Activated CD8-positive, alpha-beta memory T cell treated with anti-CD3 and anti-CD28 coated beads, Interleukin-2, amount 50 U/mL, for 24 hours (primary cell): Measurements from ENCODE around the gene NR2F2.

Source experiments
- DNase-seq: peaks from one replicate; pipeline ENCODE4 v3.0.0-alpha.2; 2020; ENCODE audit errors: extremely low read depth

The NR2F2 gene

DNA sequence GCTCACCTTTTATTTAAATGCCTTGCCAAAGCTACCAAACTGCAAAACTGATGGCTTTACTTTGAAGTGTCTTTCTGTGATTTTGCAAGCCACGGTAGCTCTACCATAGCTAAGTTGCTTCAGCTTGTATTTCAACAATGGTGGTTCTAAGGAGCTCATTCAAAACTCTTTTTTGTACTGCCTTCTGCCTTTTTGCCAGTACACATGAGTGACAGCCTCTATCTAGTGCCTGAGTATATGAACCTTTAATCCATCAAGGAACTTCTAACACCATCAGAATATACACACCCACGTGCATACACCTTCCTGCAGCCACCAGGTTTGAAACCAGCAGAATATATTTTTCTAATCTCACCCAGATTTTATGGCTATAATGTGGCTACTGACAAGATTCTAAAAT lies 10.4 kb upstream of the NR2F2 start:
- no peak for DNase-seq

DNA sequence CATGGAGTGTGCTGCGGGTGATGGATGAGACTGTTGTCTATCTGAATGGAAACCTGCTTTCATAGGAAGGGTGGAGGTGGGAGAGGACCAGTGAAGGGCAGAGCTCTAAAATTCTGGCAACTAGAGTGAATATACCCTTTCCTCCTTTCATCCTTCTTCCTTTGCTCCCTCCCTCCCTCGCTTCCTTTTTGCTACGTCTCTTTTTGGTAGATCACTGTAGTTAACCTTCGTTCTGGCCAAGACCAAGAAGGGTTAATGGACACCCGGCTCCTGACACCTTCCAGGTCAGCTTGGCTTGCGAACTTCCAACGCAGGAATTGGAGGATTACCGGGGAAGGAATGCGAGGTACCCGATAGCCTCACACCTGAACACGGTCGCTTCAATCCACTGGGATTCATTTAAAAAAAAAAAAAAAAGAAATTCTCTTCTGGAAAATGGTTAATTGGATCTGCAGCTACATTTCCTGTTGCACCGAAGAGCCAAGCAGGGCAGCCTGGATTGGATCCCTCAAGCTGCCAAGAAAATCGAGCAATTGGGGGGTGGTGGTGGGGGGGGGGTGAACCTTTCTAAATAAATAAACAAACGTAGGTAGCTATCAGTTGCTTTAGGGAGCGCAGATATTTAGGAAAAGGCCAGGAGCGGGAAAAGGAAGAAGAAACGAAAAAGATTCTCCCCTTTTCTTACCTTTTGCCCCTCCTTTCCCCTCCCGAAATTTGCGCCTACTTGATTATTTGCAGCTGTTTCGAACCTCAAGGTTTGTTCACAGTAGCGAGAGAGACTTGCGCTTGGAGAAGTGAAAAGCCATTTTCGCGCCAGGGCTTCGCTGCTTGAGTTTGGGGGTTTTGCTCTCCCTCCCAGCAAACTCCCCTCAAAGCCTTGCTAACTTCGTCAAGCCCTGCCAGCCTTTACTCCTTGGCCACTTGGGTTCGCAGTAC lies 9.5 kb upstream of the NR2F2 start:
- no peak for DNase-seq

DNA sequence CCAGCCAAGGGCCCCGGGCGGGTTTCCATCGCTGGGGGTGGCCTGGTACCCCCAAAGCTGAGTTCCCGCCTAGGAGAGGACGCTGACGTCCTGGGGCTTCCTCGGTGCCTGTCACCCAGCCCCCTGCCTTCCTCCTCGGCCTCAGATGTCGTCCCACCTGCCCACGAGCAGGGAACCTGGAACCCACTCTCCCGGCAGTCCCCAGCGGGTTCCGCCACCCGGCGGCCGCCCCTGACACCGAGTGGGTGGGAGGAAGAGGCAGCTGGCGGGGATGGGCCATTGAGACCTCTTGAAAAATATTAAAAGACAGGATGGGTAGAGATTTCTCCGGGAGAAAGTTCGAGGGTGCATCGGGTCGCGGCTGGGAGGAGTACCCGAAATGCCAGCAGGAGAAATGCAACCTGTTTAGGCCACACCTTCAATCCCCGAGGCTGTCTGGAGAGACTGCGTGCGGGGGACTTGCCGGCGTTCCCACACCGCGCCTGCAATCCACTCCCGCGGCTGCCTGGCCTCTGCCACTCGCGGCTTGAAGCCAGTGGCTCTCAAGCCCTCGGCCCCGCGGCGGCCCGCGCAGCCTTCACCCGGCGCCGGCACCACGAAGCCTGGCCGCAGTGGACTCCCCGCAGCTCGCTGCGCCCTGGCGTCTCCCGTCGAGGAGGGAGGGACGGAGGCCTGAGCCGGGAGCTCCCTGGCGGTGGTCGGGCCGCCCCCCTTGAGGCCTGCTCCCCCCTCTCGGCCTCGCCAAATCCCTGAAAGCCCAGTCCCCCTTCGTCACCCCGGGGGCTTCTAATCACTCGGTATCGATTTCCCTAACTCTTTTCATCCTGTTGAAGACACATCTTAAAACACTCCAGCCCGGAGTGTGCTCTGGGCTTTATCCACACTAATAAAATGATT lies 8.6 kb upstream of the NR2F2 start:
- no peak for DNase-seq

DNA sequence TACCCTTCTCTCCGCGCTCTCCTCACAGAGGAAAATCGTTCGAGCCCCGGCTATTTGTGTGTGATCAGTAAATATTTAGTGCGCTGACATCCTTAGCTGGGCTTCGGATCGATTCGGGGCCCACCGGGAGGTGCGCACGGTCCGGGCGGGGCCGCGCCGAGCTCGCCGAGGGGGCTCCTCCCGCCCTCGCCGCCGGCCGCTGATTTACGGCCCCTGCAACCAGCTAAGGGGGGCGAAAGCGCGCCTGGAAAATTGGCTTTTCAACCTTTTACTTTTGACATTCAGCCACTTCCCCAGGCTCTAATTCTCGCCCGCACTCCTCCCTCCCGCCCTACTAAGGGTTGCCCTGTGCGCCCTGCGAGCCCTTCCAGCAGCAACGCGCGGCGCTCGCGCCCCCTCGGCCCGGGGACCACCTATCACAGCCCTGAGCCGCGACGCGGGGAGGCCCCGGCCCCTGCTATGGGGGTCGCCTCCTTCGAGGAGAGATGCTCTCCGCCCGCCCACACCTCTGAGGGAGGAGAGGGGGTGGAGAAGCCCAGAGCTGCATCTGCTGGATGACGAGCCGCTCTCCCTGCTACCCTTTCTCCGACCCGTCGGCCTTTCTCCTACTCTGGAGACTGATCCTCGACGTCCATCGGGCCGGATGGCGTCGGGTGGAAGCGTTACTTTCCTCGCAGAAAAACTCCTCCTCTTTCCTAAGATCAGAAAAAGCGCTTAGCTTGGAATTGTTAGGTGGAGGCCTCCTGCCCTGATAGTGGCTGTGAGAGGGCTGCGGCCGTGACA lies 7.8 kb upstream of the NR2F2 start:
- DNase-seq: no peak

DNA sequence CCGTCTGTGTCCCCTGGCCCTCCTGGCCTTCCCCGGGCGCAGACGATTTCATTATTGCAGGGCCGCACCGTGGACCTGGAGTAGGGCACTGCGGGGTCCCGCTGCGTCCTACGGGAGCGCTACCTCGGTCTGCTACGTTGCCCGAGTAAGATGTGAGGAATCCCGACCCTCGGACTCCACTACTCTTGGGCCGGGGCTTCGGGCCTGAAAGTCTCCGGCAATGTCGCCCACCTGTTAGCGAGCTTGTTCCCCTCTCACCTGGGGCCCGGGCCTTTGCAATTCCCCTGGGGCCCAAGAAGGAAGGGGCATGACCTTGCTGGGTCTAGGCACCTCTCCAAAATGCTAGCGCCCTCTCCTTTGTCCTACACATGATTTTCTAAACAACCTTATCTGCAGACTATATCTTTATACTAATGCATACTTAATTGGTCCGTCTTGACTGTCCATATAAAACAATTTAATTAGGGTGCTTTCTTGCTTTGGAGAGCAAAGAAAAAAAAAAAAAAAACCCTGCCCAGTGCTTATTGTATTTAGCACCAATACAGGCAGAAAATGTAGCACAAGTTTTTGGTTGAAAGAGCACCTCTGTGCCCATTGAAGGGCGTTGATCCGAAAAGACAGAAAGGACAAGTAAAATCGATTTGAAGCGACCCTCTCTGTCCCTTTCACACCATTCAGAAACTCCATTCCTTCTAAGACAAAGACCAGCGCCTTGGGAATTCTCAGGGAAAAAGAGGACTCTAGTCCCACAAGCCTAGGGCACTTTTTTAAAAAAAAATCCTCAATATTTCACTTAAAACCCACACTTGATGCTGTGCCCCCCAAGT lies 7.0 kb upstream of the NR2F2 start:
- DNase-seq: no peak

DNA sequence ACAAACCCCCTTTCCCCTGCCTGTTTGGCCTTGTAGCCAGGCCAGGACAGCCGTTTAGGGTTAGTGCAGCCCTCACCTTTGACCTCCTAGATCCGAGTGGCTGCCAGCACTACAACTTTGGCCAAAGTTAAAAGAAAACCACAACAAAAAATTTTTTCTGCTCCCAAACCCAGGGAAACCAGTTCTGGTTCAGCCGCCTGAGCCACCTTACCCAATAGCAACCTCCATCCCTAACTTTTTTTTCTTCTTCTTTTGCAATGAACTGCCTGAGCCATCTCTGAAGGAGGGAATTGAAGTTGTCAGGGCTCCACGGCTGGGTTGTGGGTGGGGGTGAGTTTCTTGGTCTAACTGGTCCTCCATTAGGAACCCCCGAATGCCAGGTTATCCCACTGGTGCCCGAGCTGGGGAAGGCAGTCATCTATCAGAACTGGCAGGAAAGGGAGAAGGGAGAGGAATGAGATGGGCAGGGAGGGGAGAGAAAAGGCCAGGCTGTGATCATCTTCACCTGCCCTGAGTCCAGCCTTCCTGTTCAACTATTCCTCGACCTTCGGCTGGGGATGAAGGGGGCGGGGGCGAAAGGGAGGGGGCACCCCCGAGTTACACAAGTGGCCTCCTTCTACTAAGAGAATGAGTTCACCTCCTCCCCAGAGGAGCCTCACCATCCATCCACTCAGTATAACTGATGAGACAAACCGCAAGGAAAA lies 6.2 kb upstream of the NR2F2 start:
- DNase-seq: no peak

DNA sequence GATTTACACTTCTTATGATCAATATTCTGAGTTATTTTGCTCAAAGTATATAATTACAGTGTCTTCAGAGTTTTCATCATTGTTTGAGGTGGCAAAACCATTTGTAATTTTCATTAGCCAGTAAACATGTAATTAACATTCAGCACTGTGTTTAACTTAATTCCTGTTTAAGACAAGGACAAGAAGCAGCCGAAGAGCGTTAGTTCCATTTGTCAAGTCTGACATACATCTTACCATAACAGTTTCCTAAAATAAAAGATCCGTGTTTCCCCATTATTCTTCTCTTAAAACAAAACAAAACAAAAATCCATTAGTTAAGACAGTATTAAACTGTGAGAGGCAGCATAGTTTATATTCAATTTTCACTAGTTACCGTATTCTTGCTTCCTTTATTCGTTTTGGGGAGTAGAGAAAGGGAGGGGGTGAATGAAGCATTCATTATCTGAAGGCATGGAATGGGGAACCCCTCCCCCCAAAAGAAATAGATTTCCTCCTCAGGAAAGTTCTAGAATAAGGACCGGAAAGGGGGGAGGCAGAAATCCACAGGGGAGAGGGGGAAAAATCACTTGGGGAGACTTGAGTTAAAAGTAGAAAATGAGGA lies 5.5 kb upstream of the NR2F2 start:
- no peak for DNase-seq

DNA sequence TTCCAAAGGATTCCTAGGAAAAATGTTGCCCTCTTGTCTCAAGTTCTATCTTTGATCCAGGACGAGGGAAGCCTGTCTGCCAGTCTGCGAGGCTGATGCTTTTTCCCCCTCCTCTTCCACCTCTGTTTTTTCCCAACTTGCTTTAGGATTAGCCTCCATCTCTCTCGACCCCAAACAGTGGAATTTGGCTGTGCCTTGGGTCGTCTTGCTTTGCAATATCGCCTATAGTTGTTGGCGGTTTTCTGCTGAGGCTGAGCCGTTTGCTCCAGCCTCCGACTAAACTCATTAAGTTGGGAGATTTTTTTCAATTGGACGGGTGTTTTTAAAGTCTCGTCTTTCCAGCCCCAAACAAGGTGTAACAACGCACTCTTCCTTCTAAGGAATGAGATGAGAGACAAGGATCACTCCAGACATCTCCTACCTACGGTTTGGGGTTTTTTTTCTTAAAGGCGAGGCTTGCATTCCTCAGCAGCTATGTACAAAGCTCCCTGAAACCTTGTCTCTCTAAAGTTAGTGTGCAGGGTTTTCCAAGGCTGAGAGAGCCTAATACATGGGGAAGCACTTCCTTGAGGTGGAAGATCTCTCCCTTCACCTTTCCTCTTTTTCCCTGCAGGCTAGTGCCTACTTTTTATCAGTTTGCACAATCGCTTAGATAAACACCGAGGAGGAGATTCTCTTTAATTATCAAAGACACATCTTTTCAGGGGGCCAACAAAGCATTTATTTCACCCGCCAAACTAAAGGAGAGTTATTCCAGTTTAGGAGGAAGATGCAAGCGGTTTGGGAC lies 4.8 kb upstream of the NR2F2 start:
- no peak for DNase-seq

DNA sequence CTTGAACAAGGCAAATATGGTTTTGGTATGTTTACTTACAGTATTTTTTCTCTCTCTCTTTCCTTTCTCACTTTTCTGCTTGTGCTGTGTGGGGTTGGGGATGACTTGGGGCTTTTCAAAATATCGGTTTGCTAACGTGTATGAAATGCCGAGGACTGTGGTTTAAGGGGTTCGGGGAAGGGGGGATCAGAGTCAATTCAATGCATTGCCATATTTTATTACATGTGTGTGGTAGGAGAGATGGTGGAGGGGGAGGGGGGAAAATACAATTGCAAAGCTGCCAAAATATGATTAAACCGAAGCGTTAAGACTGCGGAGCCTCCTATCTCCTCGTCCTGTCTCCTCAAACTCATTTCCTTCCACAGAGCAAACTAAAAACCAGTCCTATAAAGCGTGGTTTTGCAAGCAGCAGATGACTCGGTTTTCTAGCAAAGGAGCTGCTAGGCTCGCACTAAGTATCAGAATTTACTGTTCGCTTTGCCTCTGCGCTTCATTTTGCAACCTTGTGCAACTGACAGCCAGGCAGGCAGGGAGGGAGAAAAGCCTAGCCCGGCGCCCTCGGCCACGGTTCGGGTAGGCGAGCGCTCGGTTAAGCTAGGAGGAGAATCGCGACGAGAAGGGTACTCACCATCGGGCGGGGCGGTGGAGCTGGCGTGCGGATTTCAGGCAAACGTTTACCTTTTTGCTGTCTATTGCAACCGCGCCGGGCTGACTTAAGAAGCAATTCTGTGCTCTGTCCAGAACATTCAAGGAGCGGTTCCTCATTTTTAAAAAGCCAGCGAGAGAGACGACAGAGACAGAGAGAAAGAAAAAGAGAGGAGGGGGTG lies 4.0 kb upstream of the NR2F2 start:
- no peak for DNase-seq

DNA sequence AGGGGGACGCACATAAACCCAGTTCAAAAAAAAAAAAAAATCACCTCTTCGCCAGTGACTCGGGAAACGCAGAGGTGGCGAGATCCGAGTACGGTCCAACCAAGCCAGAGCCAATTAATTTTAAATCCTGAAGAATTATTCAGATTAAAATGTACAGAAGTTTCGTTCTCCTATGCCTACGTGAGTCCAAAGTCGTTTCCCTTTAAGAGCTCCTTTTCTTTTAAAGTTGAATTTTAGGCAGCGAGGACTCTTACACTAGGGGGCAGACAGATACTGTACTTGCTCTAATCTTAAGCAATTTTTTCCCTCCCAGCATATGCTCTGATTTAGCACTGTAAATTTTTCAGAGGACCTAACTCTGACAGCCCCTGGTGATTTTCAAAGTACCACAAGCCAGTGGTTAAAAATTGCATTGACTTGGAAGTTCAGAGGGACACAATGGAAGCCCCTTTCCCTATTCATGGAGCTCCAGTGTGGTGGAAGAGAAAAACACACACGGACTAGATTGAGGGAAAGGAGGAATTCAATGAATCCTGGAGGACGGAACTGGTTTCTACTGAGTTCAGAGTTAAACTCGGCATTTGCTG lies 3.3 kb upstream of the NR2F2 start:
- no peak for DNase-seq

DNA sequence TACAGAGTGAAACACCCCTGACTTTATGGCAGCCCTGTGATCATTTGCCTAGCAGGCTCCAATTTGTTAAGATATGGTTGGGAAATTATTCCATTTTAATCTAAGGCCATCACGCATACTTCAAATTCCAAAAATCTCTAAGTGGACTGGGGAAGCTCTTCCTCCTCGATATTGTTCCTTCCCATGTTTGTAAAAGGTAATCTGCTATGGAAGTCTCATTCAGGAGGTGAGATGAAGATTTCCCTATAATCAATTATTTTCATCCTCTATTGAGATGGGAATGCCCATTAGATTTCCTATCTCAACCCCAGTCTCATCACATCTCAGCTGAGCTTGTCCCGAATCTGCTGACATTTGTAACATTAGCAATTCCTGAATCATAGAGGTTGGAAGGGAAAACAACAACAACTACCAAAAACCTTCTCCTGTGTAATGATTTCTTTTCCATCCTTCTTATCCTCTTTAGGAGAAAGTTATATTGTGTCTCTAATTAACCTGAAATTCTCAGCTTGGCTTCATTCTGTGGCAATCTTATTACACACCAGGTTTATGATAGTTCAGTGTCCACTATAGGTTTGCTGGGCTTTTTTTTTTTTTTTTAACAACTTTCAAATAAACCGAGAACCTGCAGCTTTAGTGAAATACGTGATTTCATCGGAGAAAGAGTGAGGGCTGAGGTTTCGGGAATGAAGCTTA lies 2.2 kb upstream of the NR2F2 start:
- no peak for DNase-seq

DNA sequence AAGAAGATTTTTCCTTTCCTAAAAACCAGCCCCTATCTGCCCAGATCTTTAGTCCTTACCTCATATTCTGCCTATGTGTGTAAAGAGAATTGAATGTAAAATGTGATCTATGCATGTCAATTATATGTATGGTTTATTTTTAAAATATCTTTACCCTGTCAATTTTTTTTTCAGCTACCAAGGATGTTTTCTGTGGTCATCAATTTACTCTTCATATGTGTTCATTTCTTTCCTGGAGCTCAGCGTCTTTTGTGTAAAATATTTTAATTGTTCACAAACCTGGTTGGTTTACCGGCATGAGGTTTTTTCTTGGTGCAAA lies 1.7 kb upstream of the NR2F2 start:
- no peak for DNase-seq

DNA sequence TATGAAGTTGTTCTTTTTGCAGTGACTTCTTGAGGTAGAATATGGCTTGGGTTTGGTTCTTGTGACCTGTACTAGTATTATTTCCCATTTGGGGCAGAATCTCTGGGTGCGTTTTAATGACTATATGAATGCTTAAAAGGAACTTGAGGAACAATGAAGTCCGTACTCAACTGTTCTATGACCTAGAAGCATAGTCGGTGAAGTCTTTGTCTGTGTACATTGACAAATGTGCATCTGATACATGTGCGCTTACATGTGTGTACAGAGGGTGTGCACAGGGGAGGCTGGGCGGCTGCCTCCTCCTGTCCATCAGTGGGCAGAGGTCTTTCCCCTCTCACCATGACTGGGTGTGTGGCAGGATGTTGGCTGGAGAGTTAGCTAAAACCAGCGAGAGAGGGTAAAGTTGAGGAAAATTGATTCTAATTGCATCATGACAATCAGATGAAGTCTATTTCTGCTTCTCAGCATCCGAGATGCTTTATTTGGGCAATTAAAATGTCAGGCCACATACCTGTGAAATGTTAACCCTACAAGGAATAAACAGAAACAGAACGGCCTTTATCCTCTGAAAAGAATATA lies 1.0 kb upstream of the NR2F2 start:
- DNase-seq: no peak

DNA sequence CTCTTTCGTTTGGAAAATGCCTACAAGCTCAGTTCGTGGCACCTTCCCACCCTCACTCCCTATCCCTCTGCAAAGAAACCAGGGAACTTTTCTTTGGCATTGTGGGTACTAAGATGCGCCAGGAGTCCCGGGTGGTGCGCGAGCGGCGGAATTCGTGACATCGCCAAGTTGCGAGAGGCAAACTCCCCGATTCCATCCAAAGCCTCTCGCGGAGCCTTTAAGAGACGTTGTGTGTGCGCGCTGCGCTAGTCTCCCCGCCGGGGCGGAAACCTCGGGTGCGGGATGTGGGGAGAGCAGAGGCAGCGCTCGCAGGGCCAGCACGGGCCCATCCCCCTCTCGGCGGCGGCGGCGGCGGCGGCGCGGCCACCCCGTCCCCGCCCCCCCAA lies 443 bp upstream of the NR2F2 start:
- no peak for DNase-seq

DNA sequence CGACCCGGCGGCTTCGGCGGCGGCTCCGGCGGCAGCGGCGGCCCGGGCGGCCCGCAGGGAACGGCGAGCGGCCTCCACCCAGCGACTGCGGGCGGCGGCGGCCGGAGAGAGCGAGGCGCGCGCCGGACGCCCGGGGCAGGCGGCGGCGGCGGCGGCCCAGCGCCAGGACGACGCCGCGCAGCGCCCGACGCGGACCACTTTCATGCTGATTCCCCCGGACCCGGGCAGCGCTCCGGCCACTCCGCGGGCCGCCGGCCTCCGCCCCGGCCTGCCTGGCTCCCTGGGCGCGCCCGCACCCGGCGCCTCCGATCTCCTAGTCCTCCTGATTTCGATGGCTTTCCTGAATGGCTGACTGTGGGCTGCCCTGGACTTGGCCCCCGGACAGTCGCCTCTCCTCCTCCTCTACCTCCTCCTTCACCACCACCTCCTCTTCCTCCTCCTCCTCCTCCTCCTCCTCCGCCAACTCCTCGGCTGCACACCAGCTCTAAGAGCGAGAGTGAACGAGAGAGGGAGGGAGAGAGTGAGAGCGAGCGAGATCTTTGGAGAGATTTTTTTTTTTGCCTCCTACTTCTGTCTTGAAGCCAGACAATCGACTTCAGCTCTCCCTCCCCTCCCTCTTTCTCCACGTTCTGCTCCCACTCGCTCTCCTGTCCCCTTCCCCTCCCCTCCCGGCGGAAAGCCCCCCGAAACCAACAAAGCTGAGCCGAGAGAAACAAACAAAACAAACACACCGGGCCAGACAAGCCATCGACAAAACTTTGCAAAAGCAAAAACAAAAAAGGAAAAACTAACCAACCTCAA lies 844 bp downstream of the NR2F2 start:
- no peak for DNase-seq

DNA sequence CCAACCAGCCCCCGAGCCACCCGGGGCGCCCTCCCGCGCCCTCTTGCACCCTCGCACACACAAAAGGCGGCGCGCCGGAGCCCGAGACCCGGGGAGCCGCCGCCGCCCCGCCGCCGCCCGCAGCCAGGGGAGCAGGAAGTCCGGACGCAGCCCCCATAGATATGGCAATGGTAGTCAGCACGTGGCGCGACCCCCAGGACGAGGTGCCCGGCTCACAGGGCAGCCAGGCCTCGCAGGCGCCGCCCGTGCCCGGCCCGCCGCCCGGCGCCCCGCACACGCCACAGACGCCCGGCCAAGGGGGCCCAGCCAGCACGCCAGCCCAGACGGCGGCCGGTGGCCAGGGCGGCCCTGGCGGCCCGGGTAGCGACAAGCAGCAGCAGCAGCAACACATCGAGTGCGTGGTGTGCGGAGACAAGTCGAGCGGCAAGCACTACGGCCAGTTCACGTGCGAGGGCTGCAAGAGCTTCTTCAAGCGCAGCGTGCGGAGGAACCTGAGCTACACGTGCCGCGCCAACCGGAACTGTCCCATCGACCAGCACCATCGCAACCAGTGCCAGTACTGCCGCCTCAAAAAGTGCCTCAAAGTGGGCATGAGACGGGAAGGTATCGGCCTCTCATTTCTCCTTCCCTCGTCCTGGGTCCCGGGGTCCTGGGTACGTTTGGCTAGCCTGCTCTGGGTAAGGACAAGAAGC lies 1.6 kb downstream of the NR2F2 start:
- no peak for DNase-seq
